ENCODE data around the gene CCT3.
"Not testable (repeated sequence)": the region's sequence is repeated elsewhere in the genome, so short reads cannot be mapped to it uniquely, and the experiment has no call there.

The CCT3 gene

DNA sequence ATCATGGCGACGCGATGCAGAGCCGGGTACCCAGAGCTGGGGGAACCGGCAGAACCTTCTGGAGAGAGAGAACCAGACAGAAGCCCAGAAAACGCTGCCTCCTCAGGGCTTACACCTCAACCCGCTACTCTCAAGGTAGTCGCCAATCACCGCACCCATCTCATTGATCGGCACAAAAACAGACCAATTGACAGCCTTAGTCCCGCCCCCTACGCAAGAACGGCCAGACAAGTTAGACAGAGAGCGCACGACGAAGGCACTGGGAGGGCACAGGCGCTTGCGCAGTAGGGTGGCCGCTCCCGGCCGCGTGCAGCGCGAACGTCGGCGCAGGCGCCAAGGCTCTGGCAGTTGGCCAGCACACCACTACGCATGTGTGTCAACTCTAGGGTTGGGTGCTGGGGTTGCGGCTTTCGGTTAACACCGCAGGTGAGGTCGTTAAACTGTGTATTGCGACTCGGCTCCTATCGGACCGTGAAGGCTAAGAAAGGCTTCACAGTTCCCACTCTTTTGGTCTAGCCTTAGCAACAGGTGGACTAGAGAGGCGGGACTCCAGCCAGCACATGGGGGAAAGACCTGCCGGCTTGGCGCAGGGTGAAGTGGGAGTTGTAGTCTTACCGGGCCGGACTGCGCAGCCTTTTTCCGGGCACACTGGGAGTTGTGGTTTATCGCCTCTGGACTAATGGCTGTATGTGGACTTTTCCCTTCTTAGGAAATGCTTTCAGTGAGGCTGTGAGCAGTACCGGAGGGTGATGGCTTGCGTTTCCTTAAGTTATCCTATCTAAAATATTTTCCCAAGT, at the start of gene CCT3, which contains the start of gene TSACC:
TSS of gene CCT3 (minus strand) at position 113 of the 797 bp plus-strand sequence. CDS start at position 5, 108 bp downstream.
TSS of gene TSACC (plus strand) at position 347 of the 797 bp plus-strand sequence. CDS start 1,232 bp downstream, outside the sequence.
- DNase-seq (ENCODE audit: low read depth in 2 of 2), result peak; percentile 98

DNA sequence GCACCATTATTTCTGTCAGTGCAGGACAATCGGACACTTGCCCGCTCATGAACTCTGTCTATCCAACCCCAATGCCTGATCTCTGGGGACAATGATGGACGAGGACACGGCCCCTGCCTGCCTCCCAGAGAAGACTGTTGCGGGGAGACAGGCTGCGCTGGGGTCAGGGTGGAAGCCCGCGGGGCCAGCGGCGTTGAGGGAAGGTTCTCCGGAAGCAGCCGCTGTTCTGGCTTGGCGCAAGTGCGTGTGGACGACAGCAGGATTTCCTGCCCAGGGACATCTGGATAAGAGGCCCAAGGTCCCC, 49.7 kb upstream of the CCT3 start:
- DNase-seq (ENCODE audit: low read depth in 2 of 2), result no peak

DNA sequence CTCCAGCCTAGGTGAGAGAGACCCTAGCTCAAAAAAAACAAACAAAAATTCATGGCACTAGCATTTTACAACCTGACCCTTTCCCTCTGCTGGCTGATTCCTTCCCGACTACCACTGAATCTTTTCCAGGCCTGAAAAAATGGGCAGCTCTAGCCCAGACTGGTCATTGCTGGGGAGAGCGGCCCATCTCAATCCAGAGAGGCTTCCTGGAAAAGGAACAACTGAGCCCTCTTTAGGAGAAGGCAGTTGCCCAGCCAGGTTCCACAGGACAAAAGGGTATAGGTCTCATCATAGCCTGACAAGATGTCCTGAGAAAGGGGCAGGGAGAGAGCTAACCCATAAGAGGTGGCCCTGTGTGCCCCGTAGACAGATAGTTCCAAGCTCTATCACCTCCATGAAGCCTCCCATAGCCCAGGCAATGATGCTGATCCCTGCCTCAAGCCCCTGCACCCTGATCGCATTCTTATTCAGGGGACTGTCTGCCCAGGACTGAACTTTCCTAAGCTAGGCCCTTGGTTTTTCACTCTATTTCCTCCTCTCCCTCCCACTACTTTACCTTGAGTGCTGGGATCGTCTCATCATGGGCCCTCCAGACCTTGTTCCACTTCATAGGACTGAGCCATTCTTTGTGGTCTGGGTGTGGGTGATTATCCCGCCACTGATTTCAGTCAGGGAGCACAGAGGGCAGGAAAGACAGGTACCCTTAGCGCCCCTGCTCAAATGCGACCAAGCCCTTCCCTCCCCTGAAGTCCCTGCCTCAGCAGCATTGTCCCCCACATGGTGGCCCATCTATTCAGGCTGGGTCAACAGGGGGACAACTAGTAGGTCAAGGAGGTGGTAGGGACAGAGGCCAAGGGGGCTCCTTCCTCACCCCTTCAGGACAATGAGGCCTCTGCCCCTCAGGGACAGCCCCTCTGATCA, 49.1 kb upstream of the CCT3 start:
- no peak for DNase-seq (ENCODE audit: low read depth in 2 of 2)

DNA sequence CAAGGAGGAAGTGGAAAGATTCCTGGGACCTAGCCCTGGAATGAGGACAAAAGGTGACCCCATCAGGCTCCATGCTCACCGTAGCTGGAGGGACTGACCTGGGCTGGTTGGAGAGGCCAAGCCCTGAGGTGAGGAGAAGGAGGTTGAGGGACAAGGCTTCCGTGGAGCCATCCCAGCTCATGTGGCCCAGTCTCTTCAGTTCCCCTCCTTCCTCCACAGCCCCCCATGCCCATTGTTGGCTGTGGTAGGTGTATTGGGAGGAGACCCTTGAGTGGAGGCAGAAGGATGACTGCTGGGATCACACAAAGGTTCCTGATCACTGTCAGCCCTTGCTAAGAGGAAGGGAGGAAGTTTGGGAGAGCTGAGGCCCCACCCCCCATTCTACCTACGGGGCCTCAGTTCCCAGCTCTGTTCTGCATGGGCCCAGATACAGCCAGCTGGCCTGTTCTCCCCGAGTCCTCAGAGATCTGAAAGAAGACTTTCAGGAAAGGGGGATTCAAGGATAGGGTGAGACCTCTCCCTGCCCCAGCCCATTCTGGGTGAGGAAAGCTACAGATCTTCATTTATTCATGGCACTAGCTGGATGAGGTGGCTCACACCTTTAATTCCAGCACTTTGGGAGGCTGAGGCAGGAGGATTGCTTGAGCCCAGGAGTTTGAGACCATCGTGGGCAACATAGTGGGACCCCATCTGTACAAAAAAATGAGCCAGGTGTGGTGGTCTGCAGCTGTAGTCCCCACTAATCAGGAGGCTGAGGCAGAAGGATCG, 48.2 kb upstream of the CCT3 start:
- no peak for DNase-seq (ENCODE audit: low read depth in 2 of 2)

DNA sequence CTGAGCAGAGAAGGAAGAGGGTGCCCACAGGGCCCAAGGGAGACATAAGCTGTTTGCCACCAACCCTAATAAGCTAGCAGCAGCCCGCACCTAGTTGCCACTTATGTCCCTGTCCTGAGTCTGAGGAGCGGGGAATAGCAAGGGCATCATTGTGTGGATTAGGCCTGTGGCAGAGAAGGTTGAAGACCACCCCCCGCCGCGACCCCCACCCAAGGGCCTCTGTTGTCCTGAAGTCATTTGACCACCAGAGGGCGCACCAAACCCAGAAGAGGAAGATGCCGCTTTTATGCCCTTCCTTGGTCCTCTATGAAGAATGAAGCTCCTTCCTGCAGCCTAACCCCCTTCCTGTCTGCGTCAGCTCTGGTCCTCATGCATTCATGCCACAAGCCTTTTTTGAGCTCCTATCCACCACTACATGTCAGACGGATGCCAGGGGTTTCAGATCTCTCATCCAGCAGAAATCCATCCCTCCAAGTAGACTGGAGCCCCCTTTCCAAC, 47.5 kb upstream of the CCT3 start:
- DNase-seq (ENCODE audit: low read depth in 2 of 2), result peak; percentile 45 to 67

DNA sequence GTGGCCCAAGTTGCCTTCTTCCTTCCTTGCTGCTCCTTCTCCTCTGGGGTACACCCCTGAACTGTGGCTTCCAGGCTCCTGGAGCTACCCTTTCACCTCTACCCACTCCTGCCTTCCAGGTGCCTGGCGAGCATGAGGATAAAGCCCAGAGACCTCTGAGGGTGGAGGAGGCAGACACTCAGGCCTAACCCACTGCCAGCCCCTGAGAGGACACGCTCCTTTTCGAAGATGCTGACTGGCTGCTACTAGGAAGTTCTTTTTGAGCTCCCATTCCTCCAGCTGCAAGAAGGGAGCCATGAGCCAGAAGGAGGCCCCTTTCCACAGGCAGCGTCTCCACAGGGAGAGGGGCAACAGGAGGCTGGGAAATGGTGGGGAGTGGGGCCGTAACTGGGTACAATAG, 46.6 kb upstream of the CCT3 start:
- no peak for DNase-seq (ENCODE audit: low read depth in 2 of 2)

DNA sequence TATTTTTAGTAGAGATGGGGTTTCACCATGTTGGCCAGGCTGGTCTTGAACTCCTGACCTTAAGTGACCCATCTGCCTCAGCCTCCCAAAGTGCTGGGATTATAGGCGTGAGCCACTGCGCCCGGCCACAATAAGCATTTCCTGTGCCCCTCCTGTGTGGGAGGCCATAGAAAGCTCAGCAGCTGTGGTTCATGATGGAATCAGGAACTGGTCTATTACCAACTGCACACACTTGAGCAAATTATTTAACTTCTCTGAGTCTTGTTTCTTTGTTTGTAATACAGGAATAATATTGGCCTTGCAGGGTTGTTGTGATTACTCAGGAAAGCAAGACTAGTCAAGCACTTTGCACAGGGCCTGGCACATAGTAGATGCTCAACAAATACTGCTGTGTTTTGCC, 45.9 kb upstream of the CCT3 start:
- DNase-seq (ENCODE audit: low read depth in 2 of 2), result no peak

DNA sequence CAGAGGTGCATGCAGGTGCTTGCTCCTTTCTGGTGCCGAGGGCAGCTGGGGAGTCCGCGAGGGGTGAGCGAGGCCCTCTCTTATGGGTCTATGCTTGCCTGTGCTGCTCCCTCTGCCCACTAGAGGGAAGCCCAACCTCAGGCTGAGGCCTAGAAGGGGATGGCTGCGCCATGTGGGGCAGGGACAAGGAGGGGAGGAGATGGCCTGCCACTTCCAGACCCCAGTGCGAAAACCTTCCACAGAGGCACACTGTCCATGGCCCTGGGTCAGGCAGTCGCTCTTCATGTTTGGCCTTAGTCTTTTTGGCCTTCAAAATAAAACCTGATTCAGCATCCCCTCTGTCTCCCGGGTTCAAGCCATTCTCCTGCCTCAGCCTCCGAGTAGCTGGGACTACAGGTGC, 44.9 kb upstream of the CCT3 start:
- DNase-seq (ENCODE audit: low read depth in 2 of 2), result peak; percentile 33 to 43

DNA sequence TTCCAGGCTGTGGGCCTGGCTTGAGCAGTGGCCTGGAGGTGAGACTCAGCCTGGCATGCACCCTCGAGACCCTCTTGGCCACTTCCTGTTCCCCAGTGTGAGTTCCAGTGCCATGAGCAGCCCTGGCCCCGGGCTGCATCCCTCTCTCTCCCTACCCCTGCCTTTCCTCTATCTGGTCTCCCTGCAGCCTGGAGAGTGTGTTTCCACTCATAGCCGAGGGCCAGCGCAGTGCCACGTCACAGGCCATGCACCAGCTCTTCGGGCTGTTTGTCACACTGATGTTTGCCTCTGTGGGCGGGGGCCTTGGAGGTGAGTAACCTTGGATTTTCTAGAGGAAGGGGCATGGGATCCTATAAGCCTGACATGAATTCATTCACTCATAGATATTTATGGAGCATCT, 44.5 kb upstream of the CCT3 start:
- DNase-seq (ENCODE audit: low read depth in 2 of 2), result no peak

DNA sequence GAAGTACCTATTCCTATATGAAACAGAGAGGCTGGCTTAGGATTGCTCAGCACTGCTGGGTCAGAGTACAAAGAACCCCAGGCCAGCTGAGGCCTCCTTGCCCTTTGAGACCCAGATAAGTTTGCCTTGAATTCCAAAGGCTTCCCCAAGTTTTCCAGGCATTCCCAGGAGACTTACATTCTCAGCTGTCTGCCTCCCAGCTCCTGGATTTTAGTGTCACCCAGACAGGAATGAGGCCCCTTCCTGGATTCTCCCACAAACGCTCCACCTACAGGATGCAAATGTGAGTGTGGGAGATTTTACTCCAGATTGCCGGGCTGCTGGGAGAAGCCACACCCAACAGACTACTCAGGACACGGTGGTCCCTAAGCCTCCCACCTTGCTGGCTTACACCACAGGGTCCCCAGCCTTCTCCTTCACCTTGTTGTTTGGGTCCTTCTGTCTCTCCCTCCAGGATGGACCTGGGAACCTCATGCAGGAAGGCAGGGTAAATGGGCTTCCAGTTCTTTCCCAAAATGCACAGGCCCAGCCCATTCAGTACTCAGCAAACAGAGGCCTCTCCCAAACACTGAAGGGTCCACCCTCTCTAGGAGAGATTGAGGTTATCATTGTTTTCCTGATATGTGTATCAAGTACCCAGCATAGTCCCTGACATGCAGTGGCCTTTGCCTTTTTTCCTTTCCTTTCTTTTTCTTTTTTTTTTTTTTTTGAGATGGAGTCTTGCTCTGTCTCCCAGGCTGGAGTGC, 41.5 kb upstream of the CCT3 start:
- no peak for DNase-seq (ENCODE audit: low read depth in 2 of 2)

DNA sequence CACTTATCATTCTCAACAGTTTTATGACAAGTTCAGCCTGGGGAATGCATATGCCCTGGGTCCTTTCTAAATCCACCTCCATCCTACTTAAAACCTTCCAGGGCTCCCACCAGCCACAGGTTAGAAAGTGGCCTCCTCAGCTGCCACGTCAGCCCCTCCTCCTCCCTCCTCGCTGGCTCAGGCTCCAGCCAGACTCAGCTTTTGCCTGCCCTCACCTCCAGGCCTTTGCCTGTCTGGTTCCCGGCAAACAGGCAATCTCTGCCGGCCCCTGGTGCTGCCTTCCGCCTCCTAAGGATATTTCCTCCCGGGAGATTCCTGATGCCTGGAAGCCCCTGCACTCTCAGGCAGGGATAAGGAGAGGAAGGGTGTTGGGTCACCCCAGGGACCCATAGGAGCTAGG, 40.5 kb upstream of the CCT3 start:
- DNase-seq (ENCODE audit: low read depth in 2 of 2), result no peak

DNA sequence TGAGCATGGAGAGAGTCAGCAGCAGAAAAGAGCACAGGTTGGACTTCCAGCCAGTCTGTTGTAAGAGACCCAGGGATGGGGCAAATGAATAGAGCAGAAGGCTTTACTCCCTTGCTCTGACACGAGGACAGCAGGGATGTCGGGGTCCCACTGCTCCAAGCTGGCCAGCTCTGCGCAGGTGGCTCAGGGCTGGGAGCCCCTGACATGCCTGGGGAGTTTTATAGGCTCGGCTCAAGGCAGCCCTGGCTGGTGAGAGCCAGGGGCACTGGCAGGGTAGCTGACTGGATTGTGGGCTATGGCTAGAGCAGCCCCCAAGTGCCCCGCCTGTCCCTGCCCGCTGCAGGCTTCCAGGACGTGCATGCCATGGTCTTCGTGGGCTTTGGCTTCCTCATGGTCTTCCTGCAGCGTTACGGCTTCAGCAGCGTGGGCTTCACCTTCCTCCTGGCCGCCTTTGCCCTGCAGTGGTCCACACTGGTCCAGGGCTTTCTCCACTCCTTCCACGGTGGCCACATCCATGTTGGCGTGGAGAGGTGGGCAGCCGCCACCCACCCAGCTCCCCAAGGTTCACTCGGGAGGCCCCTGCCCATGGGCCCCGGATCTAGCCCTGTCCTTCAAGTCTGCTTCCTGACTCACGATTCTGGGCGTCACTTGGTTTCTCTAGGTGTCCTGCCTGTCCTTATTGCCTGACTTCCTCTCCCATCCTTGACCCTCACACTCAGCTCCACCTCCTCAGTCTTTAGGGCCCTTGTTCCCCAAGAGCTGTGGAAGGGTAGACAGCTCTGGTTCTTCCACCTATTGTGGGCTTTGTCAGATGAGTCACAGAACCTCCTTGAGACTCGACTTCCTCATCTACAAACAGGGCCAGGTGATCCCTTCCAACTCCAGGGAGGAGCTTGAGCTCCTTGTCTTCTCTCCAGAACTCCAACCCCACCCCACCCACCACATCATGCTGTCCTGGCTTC, 39.1 kb upstream of the CCT3 start:
- DNase-seq (ENCODE audit: low read depth in 2 of 2), result no peak

DNA sequence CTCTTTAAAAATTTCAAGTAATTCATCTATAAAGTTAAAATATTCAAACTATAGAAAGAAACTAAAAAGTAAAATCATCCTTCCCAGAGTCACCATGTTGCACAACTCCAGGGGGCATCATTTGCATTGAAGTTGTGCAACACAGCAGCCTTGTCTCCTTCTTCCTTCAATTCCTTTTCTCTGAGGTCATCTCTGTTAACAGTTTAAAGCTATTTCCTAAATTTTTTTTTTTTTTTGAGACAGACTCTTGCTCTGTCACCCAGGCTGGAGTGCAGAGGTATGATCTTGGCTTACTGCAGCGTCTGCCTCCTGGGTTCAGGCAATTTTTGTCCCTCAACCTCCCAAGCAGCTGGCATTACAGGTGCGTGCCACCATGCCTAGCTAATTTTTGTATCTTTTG, 38.1 kb upstream of the CCT3 start:
- DNase-seq (ENCODE audit: low read depth in 2 of 2), result no peak

DNA sequence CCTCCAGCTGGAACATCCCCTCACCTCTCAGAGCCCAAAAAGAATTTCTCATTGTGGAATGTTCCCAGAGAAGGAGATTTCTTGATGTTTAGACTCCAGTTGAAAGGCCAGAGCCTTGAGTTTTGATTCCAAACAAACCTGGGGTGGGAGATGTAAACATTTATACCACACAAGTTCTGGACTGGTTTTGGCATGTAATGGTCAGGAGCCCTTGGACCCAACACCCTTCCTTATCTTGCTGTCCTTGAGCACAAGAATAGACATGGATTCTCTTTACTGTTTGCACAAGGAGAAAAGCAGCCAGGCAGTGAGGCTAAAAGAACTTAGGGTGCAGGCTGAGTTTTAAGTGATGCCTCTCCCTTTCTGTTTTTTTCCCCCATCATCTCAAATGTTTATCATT, 35.5 kb upstream of the CCT3 start:
- DNase-seq (ENCODE audit: low read depth in 2 of 2), result no peak

DNA sequence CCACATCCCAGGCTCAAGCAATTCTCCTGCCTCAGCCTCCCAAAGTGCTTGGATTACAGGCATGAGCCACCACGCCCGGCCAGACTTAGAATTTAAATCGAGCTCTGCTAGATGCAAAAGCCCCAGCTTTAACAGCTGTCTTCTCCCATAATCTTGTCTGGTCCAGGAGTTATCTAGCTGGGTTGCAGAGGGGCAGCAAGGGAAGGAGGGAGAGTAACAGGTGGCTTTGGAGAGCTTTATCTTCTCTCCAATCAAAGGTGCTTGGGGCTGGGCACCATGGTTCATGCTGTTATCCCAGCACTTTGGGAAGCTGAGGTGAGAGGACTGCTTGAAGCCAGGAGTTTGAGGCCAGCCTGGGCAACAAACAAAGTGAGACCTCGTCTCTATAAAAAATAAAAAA, 34.8 kb upstream of the CCT3 start:
- DNase-seq (ENCODE audit: low read depth in 2 of 2), result no peak

DNA sequence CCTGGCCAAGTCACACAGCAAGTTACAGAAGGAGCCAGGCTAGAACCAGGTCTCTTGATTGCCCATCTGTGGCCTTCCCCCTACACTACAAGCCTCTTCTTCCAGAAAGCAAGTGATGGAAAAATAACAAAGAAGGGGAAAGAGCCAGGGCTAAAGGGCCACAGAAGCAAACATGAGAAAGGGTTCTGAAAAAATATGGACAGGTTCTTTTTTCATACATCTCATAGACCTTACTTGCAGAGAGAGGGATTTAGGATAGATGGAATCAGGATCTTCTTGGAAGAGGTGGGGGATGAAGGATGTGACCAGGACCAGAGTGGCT, 34.1 kb upstream of the CCT3 start:
- DNase-seq (ENCODE audit: low read depth in 2 of 2), result no peak

DNA sequence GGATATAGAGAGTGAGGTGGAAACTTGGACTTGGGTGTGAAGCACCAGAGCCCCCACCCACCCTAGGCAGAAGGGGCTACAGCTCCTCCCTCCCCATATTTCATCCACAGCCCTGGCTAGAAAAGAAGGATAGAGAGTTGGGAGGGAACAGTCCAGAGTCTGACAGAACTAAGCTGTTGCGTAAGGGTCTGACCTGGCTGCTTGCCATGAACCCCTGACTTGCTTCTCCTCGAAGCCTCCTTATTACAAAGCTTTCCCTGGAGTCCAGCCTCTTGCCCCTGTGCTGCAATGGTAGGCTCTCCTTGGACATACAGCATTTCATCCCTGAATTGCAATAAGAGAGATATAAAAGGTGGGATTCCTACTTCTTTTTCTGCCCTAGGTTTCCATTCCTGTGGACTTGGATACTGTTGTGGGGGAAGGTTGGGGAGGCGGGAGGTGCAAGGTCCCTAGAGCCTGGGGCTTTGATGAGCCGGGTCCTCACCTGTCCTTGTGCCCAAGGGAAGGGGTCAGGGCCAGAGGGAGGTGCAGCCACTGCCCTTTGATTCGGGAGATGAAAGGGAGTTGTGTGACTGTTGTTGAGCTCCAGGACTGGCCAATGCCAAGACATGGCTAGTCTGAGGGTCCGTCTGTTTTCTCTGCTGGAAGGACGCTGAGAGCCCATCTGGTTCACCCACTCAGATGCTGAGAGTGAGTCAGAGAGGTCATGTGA, 33.6 kb upstream of the CCT3 start:
- DNase-seq (ENCODE audit: low read depth in 2 of 2), result no peak

DNA sequence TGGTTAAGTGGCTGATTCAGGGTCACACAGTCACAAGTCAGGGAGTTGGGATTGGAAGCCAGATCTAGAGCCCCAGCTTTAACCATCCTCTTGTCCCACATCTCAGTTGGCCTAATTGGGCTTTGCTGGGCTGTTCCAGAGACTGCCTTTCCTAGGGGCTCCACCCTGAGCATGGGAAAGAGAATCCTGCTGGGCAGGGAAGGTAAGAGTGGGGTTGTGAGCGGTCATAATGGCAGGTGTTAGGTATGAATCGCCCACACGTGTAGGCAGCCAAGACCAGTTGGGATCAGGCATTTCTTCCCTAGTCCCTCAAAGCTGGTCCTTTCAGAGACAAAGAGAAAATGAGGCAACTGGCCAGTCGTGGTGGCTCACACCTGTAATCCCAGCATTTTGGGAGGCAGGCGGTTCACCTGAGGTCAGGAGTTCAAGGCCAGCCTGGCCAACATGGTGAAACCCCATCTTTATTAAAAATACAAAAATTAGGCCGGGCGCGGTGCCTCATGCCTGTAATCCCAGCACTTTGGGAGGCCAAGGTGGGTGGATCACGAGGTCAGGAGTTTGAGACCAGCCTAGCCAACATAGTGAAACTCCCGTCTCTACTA, 31.7 kb upstream of the CCT3 start:
- not testable (repeated sequence) for DNase-seq (ENCODE audit: low read depth in 2 of 2)
